Measurements from ENCODE around the gene PLA2G4C. TPM values are rescaled to one million over a fixed set of nuclear protein-coding genes. Genes with fewer than 3 reads are reported as not detected.

Gene PLA2G4C
- total RNA-seq, 4 donors from 2014 or later: 0.61 to 4.0 (median 1.3) TPM; not detected in 1

- WGBS, 2 donors: 70% methylated on average over 3 of the region's 3 CpGs; no CpG with 5 or more reads in 1 of the 2 donors
- no peak for DNase-seq
- Histone ChIP-seq H3K4me3 (no peak overlapping the region), H3K27me3 (peaks cover 0 to 58% (median 0%) of the 10 kb centered on the region in 4 donors), H3K27ac (no peak overlapping the region), H3K36me3 (no peaks in the 10 kb centered on the region), H3K9me3 (no peaks in the 10 kb centered on the region), H3K4me1 (no peaks in the 10 kb centered on the region)
- TF ChIP-seq CTCF (IDR thresholded peaks at IDR 0.05): no peak
- no peak for TF ChIP-seq POLR2A (IDR thresholded peaks at IDR 0.05)
- intact Hi-C loops (cut with DNase I): no loop called here
Observed at GRCh38 chr19:48020686-48021085, 89.9 kb downstream of the PLA2G4C start.

GRCh38 chr19:48010932-48011758 is 99.5 kb downstream of the PLA2G4C start:
- Histone ChIP-seq H3K4me3 (no peak overlapping the region), H3K27me3 (peaks cover 0 to 10% (median 0%) of the 10 kb centered on the region in 4 donors), H3K36me3 (no peaks in the 10 kb centered on the region), H3K4me1 (no peaks in the 10 kb centered on the region), H3K9me3 (no peaks in the 10 kb centered on the region), H3K27ac (no peak overlapping the region)
- no peak for DNase-seq
- TF ChIP-seq CTCF (IDR thresholded peaks at IDR 0.05) (no peak), POLR2A (IDR thresholded peaks at IDR 0.05) (no peak)
- WGBS, 2 donors: 86 to 90% methylated on average over 11 of the region's 11 CpGs
- intact Hi-C loops (cut with DNase I): no loop called here

- TF ChIP-seq POLR2A (IDR thresholded peaks at IDR 0.05) (no peak), CTCF (IDR thresholded peaks at IDR 0.05) (no peak)
- no peaks in the 10 kb centered on the region for H3K36me3 ChIP-seq
- no peak overlapping the region for H3K27ac ChIP-seq
- H3K4me1 ChIP-seq: no peaks in the 10 kb centered on the region
- 71 to 76% methylated on average over 6 of the region's 6 CpGs for WGBS, 2 donors
- H3K9me3 ChIP-seq: no peaks in the 10 kb centered on the region
- H3K4me3 ChIP-seq: no peak overlapping the region
- intact Hi-C loops (cut with DNase I): no loop called here
- no peak for DNase-seq
- peaks cover 0 to 9% (median 0%) of the 10 kb centered on the region in 4 donors for H3K27me3 ChIP-seq
Observed at GRCh38 chr19:48006762-48007161, 103.9 kb downstream of the PLA2G4C start.

- 72% methylated on average over 6 of the region's 6 CpGs for WGBS, 2 donors
- Histone ChIP-seq H3K4me1 (no peaks in the 10 kb centered on the region), H3K4me3 (no peak overlapping the region), H3K9me3 (no peaks in the 10 kb centered on the region), H3K36me3 (no peaks in the 10 kb centered on the region), H3K27ac (no peak overlapping the region), H3K27me3 (peaks cover 0 to 9% (median 0%) of the 10 kb centered on the region in 4 donors)
- TF ChIP-seq POLR2A (IDR thresholded peaks at IDR 0.05) (no peak), CTCF (IDR thresholded peaks at IDR 0.05) (no peak)
- intact Hi-C loops (cut with DNase I): no loop called here
- no peak for DNase-seq
Observed at GRCh38 chr19:48004236-48004635, 106.4 kb downstream of the PLA2G4C start.

GRCh38 chr19:48000846-48001245 is 109.8 kb downstream of the PLA2G4C start:
- no peak for TF ChIP-seq POLR2A (IDR thresholded peaks at IDR 0.05)
- TF ChIP-seq CTCF (IDR thresholded peaks at IDR 0.05): no peak
- intact Hi-C loops (cut with DNase I): no loop called here
- WGBS, 2 donors: 64 to 67% methylated on average over 6 of the region's 6 CpGs

More at GRCh38 chr19:48000846-48001245, 109.8 kb downstream of the PLA2G4C start:
- Histone ChIP-seq H3K27ac (no peak overlapping the region), H3K36me3 (no peaks in the 10 kb centered on the region), H3K4me1 (no peaks in the 10 kb centered on the region), H3K4me3 (no peak overlapping the region), H3K27me3 (peaks cover 0 to 13% (median 0%) of the 10 kb centered on the region in 4 donors), H3K9me3 (no peaks in the 10 kb centered on the region)
- DNase-seq: no peak
